ENCODE results near the gene NEK9.

DNA sequence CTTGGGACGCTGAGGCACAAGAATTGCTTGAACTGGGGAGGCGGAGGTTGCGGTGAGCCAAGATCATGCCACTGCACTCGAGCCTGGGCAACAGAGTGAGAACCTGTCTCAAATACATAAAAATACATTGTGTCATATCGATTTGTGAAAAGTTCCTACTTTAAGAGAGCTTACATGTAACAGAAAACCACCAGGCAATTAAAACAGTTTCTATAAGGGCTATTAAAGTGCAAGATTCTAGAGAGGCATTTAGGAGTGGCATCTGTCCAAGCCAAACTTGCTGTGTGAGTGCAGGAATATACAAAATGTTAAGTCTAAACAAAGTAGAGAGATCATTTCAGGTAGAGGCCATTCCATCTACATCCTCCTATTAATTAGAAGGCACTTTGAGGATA, 1.7 kb upstream of the NEK9 start:
- TF ChIP-seq GATA2 (IDR thresholded peaks at IDR 0.05; ENCODE audit: low read depth, low read length) (no peak), GATA3 (IDR thresholded peaks at IDR 0.05; ENCODE audit: low read depth, low read length) (no peak)

Data from SH-SY5Y (cell line).